Fibroblast of the aortic adventitia (primary cell): ENCODE results near the gene RPL13A. TPM values are rescaled to one million over a fixed set of nuclear protein-coding genes. Genes with fewer than 3 reads are reported as not detected.
"Not testable (repeated sequence)": the region's sequence is repeated elsewhere in the genome, so short reads cannot be mapped to it uniquely, and the experiment has no call there.

Source experiments
- DNase-seq: peaks from one replicate; pipeline ENCODE4 v3.0.0-alpha.2; 2010; ENCODE audit warnings: low read depth
- H3K4me3 ChIP-seq: 2 replicates; pipeline ENCODE4 v1.5.1; 2011; ENCODE audit warnings: low read depth, mild to moderate bottlenecking, control low read depth, low read length, moderate library complexity
- total RNA-seq: library from RNA; depleted of rRNA; stranded (reverse); fragments of >200 nt; gene quantifications from 2 replicates; pipeline ENCODE4 v1.2.3, GENCODE V29; 2012; ENCODE audit warnings: low replicate concordance
- TF ChIP-seq, protein P1 (sequence below): IDR thresholded peaks from 2 replicates; pipeline ENCODE4 v1.5.1; 2011; ENCODE audit warnings: mild to moderate bottlenecking, low read length, control low read depth, inconsistent platforms; ENCODE audit not compliant: insufficient read depth

RPL13A gene
- total RNA-seq, 1 donor, result 2,642 TPM

DNA sequence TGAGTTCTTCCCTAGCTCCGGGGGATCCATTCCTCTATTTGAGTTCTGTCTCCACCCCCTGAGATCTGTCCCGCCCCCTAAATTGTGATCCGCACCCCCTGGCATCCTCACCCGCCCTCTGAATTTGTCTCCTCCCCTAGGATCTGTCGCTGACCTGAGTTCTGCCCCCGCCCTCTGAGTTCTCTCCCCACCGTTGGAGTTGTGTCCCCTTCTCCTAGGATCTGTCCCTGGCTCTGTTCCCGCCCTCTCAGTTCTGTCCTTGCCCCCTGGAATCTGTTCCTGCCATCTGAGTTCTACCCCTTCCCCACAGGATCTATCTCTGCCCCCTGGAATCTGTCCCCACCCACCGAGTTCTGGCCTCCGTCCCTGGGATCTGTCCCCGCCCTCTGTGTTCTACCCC lies 45.1 kb upstream of the RPL13A start:
- TF ChIP-seq, protein P1, sequence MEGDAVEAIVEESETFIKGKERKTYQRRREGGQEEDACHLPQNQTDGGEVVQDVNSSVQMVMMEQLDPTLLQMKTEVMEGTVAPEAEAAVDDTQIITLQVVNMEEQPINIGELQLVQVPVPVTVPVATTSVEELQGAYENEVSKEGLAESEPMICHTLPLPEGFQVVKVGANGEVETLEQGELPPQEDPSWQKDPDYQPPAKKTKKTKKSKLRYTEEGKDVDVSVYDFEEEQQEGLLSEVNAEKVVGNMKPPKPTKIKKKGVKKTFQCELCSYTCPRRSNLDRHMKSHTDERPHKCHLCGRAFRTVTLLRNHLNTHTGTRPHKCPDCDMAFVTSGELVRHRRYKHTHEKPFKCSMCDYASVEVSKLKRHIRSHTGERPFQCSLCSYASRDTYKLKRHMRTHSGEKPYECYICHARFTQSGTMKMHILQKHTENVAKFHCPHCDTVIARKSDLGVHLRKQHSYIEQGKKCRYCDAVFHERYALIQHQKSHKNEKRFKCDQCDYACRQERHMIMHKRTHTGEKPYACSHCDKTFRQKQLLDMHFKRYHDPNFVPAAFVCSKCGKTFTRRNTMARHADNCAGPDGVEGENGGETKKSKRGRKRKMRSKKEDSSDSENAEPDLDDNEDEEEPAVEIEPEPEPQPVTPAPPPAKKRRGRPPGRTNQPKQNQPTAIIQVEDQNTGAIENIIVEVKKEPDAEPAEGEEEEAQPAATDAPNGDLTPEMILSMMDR, result no peak
- DNase-seq, result no peak
- H3K4me3 ChIP-seq, result peak overlapping the region; percentile 28

GRCh38 chr19:49442771-49443365 lies 44.5 kb upstream of the RPL13A start:
- DNase-seq, result peak; percentile 80
- H3K4me3 ChIP-seq, result peak overlapping the region; percentile 75
- TF ChIP-seq, protein P1, result no peak

GRCh38 chr19:49443366-49444099 lies 43.9 kb upstream of the RPL13A start:
- peak overlapping the region; percentile 75 for H3K4me3 ChIP-seq
- TF ChIP-seq, protein P1, result peak; percentile 94
- peak; percentile 96 for DNase-seq

DNA sequence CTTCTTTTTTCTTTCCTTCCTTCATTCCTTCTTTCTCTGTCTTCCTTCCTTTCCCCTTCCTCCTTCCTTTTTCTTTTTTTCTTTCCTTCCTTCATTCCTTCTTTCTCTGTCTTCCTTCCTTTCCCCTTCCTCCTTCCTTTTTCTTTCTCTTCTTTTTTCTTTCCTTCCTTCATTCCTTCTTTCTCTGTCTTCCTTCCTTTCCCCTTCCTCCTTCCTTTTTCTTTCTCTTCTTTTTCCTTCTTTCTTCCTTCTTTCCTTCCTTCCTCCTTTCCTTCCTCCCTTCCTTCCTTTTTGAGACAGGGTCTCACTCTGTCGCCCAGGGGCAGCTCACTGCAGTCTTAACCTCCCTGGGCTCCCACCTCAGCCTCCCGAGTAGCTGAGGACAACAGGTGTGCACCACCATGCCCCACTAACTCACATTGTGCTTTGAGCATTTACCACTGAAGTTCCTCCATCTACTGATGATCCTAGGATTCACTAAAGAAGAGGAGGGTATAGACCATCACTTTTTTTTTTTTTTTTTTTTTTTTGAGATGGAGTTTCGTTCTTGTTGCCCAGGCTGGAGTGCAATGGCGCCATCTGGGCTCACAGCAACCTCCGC lies 43.2 kb upstream of the RPL13A start:
- not testable (repeated sequence) for DNase-seq, H3K4me3 ChIP-seq

- H3K4me3 ChIP-seq, result no peak overlapping the region
- TF ChIP-seq, protein P1, result no peak
Observed at GRCh38 chr19:49445997-49446396, 41.4 kb upstream of the RPL13A start.

GRCh38 chr19:49447485-49448431 lies 39.6 kb upstream of the RPL13A start:
- H3K4me3 ChIP-seq, result no peak overlapping the region
- DNase-seq, result peak; percentile 20
- TF ChIP-seq, protein P1, result no peak

More at GRCh38 chr19:49445997-49446396, 41.4 kb upstream of the RPL13A start:
- DNase-seq, result no peak
